ENCODE results near the gene MAPK8IP1.
"Not testable (repeated sequence)": the region's sequence is repeated elsewhere in the genome, so short reads cannot be mapped to it uniquely, and the experiment has no call there.

Gene MAPK8IP1

GRCh38 chr11:45905095-45905494 lies 19.6 kb downstream of the MAPK8IP1 start:
- no peak for DNase-seq (ENCODE audit: extremely low spot score)
- TF ChIP-seq CTCF (IDR thresholded peaks at IDR 0.05; ENCODE audit: control extremely low read depth, extremely low read depth, low read depth, missing control alignments) = no peak
- CTCF ChIA-PET = interaction anchor here (1.2 kb wide), 1 partner anchor 8 kb away, joined by 4 read pairs; no protein-coding TSS in a partner anchor
- POLR2A ChIA-PET = no interaction called here

GRCh38 chr11:45905576-45905975 lies 20.1 kb downstream of the MAPK8IP1 start:
- POLR2A ChIA-PET; DNase-seq (ENCODE audit: extremely low spot score): not testable (repeated sequence)
- CTCF ChIA-PET = interaction anchor here (1.2 kb wide), 1 partner anchor 8 kb away, joined by 4 read pairs; no protein-coding TSS in a partner anchor

- TF ChIP-seq CTCF (IDR thresholded peaks at IDR 0.05; ENCODE audit: control extremely low read depth, extremely low read depth, low read depth, missing control alignments) = no peak
- ChIA-PET CTCF (interaction anchor here (1.2 kb wide), 1 partner anchor 9 kb away, joined by 4 read pairs; no protein-coding TSS in a partner anchor), POLR2A (interaction anchor here (0.6 kb wide), 1 partner anchor 10 kb away, joined by 3 read pairs; no protein-coding TSS in a partner anchor)
- no peak for DNase-seq (ENCODE audit: extremely low spot score)
Observed at GRCh38 chr11:45906096-45906682, 20.7 kb downstream of the MAPK8IP1 start.

- ChIA-PET POLR2A (no interaction called here), CTCF (no interaction called here)
- no peak for TF ChIP-seq CTCF (IDR thresholded peaks at IDR 0.05; ENCODE audit: control extremely low read depth, extremely low read depth, low read depth, missing control alignments)
- DNase-seq (ENCODE audit: extremely low spot score) = no peak
Observed at GRCh38 chr11:45906965-45907611, 21.6 kb downstream of the MAPK8IP1 start, which contains the start of gene FREY1. Gene FREY1, minus strand, starts transcription at chr11:45907271. Its CDS starts 26 bp downstream, at chr11:45907245.

- CTCF ChIA-PET = no interaction called here
- no peak for DNase-seq (ENCODE audit: extremely low spot score)
- POLR2A ChIA-PET = no interaction called here
- TF ChIP-seq CTCF (IDR thresholded peaks at IDR 0.05; ENCODE audit: control extremely low read depth, extremely low read depth, low read depth, missing control alignments) = no peak
Observed at GRCh38 chr11:45907911-45908370, 22.5 kb downstream of the MAPK8IP1 start.

- no peak for DNase-seq (ENCODE audit: extremely low spot score)
- TF ChIP-seq CTCF (IDR thresholded peaks at IDR 0.05; ENCODE audit: control extremely low read depth, extremely low read depth, low read depth, missing control alignments) = no peak
- CTCF ChIA-PET = interaction anchor here (1.2 kb wide), 1 partner anchor 37 kb away, joined by 3 read pairs; no protein-coding TSS in a partner anchor
- POLR2A ChIA-PET = interaction anchor here (0.9 kb wide), 1 partner anchor 8 kb away, joined by 3 read pairs; the partner anchor contains the start of gene PEX16
Observed at GRCh38 chr11:45909594-45910475, 24.4 kb downstream of the MAPK8IP1 start.

Data from GM10248 (cell line).